Inferior parietal cortex (tissue), 1 donor: ENCODE results near the gene SOCS7.

ENCODE experiments used
- DNase-seq: peaks from one replicate; pipeline ENCODE4 v3.0.0-alpha.2; 2016; ENCODE audit errors: extremely low spot score

SOCS7 gene

GRCh38 chr17:38364741-38365140, 13.1 kb downstream of the SOCS7 start:
- DNase-seq: no peak

GRCh38 chr17:38369124-38369886, 17.7 kb downstream of the SOCS7 start:
- DNase-seq: no peak

GRCh38 chr17:38379448-38379847, 27.8 kb downstream of the SOCS7 start:
- no peak for DNase-seq

GRCh38 chr17:38395090-38395489, 43.4 kb downstream of the SOCS7 start:
- no peak for DNase-seq

- DNase-seq: no peak
Measured at GRCh38 chr17:38397227-38397626, 45.6 kb downstream of the SOCS7 start.

- no peak for DNase-seq
Measured at GRCh38 chr17:38400286-38400685, 48.6 kb downstream of the SOCS7 start.

GRCh38 chr17:38401459-38401858, 49.8 kb downstream of the SOCS7 start:
- no peak for DNase-seq

GRCh38 chr17:38402897-38403296, 51.3 kb downstream of the SOCS7 start:
- no peak for DNase-seq

- no peak for DNase-seq
Measured at GRCh38 chr17:38403491-38403890, 51.8 kb downstream of the SOCS7 start.

GRCh38 chr17:38404174-38404943, 52.7 kb downstream of the SOCS7 start:
- DNase-seq: no peak

- no peak for DNase-seq
Measured at GRCh38 chr17:38405654-38406053, 54.0 kb downstream of the SOCS7 start.

GRCh38 chr17:38410201-38410600, 58.6 kb downstream of the SOCS7 start:
- DNase-seq: no peak

- DNase-seq: no peak
Measured at GRCh38 chr17:38415250-38416194, 63.9 kb downstream of the SOCS7 start.

GRCh38 chr17:38416840-38417209, 65.2 kb downstream of the SOCS7 start:
- DNase-seq: no peak

GRCh38 chr17:38417210-38417951, 65.7 kb downstream of the SOCS7 start:
- DNase-seq: no peak

- DNase-seq: no peak
Measured at GRCh38 chr17:38418062-38418692, 66.5 kb downstream of the SOCS7 start.

GRCh38 chr17:38418693-38419507, 67.3 kb downstream of the SOCS7 start:
- DNase-seq: no peak

- DNase-seq: no peak
Measured at GRCh38 chr17:38419508-38419981, 67.9 kb downstream of the SOCS7 start.

GRCh38 chr17:38420518-38420917, 68.9 kb downstream of the SOCS7 start:
- DNase-seq: no peak
